HG03060 (cell line): ENCODE results near the gene KCNAB1.
"Not testable (repeated sequence)": the region's sequence is repeated elsewhere in the genome, so short reads cannot be mapped to it uniquely, and the experiment has no call there.

ENCODE experiments used
- ATAC-seq: cut with Tn5 transposase; IDR thresholded peaks from one replicate; pipeline ENCODE4 v1.9.1; 2021; ENCODE audit warnings: low read depth, moderate number of reproducible peaks; ENCODE audit not compliant: unreplicated experiment

KCNAB1 gene

GRCh38 chr3:156135921-156136638, 15.7 kb downstream of the KCNAB1 start:
- no peak for ATAC-seq

- not testable (repeated sequence) for ATAC-seq
These were observed 17.0 kb downstream of the KCNAB1 start for GRCh38 chr3:156137397-156137796.

- no peak for ATAC-seq
These were observed 19.7 kb downstream of the KCNAB1 start for GRCh38 chr3:156140001-156140595.

GRCh38 chr3:156142702-156143101, 22.3 kb downstream of the KCNAB1 start:
- ATAC-seq = no peak

GRCh38 chr3:156143136-156143535, 22.8 kb downstream of the KCNAB1 start:
- ATAC-seq = no peak

GRCh38 chr3:156144060-156144459, 23.7 kb downstream of the KCNAB1 start:
- no peak for ATAC-seq

GRCh38 chr3:156145866-156146265, 25.5 kb downstream of the KCNAB1 start:
- ATAC-seq = no peak

- no peak for ATAC-seq
These were observed 28.1 kb downstream of the KCNAB1 start for GRCh38 chr3:156148345-156148945.

GRCh38 chr3:156148946-156149381, 28.6 kb downstream of the KCNAB1 start:
- no peak for ATAC-seq

GRCh38 chr3:156149876-156150275, 29.5 kb downstream of the KCNAB1 start:
- ATAC-seq = no peak

GRCh38 chr3:156150434-156151066, 30.2 kb downstream of the KCNAB1 start:
- peak; percentile 44 for ATAC-seq

- ATAC-seq = no peak
These were observed 31.5 kb downstream of the KCNAB1 start for GRCh38 chr3:156151824-156152428.

- ATAC-seq = no peak
These were observed 38.4 kb downstream of the KCNAB1 start for GRCh38 chr3:156158656-156159295.

- no peak for ATAC-seq
These were observed 40.3 kb downstream of the KCNAB1 start for GRCh38 chr3:156160647-156161046.

GRCh38 chr3:156161172-156161571, 40.8 kb downstream of the KCNAB1 start:
- ATAC-seq = no peak

- no peak for ATAC-seq
These were observed 43.5 kb downstream of the KCNAB1 start for GRCh38 chr3:156163848-156164247.

GRCh38 chr3:156166808-156167207, 46.4 kb downstream of the KCNAB1 start:
- no peak for ATAC-seq

GRCh38 chr3:156170571-156170970, 50.2 kb downstream of the KCNAB1 start:
- no peak for ATAC-seq

- ATAC-seq = no peak
These were observed 51.2 kb downstream of the KCNAB1 start for GRCh38 chr3:156171281-156172267.
